ENCODE results near the gene TOLLIP.

DNA sequence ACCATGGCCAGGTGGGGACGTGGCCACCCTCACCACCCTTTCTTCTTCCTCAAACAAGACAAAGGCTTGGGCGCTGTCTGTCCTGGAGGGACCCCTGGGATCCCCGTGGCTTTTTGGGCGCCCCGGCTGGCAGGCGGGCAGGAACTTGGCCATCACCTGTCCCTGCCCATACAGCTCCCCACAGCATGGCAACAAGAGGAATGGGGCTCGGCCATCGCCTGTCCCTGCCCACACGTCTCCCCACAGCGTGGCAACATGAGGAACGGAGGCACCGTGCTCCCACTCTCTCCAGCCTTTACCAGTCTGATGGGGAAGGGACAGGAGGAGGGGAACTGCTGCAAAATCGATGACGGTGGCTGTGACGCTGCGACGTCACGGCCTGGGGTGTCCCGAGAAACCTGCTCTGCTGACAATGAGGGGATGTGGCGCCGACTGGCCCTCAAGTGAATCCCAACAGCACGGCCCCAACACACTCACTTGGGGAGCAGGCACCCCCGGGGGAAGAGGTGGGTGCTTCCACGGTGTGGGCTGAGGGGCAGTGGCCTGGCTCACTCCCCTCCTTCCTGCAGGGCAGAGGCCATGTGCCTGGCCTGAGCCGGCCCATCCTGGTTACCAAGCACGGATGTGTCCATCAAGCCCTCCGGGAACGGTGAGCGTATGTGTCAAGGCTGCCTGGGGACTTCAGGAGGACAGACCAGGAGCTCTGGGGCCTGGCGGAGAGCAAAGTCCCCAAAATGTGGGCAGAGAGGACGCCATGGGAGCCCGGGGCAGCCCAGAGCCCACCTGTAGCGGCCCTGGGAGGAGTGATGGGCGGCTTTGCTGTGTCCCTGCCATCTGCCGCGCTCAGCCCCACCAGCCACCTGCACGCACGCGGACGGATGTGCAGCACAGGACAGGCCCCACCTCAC, 30.4 kb downstream of the TOLLIP start:
- TF ChIP-seq, protein P1, sequence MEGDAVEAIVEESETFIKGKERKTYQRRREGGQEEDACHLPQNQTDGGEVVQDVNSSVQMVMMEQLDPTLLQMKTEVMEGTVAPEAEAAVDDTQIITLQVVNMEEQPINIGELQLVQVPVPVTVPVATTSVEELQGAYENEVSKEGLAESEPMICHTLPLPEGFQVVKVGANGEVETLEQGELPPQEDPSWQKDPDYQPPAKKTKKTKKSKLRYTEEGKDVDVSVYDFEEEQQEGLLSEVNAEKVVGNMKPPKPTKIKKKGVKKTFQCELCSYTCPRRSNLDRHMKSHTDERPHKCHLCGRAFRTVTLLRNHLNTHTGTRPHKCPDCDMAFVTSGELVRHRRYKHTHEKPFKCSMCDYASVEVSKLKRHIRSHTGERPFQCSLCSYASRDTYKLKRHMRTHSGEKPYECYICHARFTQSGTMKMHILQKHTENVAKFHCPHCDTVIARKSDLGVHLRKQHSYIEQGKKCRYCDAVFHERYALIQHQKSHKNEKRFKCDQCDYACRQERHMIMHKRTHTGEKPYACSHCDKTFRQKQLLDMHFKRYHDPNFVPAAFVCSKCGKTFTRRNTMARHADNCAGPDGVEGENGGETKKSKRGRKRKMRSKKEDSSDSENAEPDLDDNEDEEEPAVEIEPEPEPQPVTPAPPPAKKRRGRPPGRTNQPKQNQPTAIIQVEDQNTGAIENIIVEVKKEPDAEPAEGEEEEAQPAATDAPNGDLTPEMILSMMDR (IDR thresholded peaks at IDR 0.05), result no peak
- no peak for TF ChIP-seq POLR2A (IDR thresholded peaks at IDR 0.05)

Data from stomach (tissue), 4 donors.